ENCODE measurements around the gene IL1RN. TPM values are rescaled to one million over a fixed set of nuclear protein-coding genes. Genes with fewer than 3 reads are reported as not detected.

The IL1RN gene
- total RNA-seq, 4 donors from 2014 or later: 0.51 to 0.91 TPM; not detected in 2

DNA sequence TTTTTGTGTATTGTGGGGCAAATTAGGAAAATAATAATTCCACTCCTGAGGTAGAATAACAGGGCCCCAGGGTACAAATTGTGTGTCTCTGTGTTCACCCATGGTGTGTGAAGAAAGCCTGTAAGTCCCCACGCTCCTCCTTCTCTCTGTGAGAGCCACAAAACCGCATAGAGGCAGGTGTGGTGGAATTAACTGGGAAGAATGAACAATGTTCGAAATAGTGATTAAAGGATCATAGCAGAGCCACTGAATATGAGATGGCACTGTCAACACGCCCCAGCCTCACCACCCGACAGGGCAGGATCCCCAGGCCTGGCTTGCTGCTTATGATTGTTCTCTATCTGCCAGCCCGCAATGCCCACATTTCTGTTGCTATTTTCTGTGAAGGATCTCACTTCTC, 14.1 kb downstream of the IL1RN start:
- DNase-seq (no peak), ATAC-seq (no peak)
- in situ Hi-C loops (cut with MboI; ENCODE audit: low sequenced_read_pairs in 4 of 4) (no loop called here), intact Hi-C loops (cut with DNase I; ENCODE audit: low total_unique reads) (no loop called here)
- H3K4me1 ChIP-seq: no peaks in the 10 kb centered on the region
- peaks cover 0 to 3% (median 0%) of the 10 kb centered on the region in 3 donors for H3K9me3 ChIP-seq
- no peak for TF ChIP-seq POLR2A (IDR thresholded peaks at IDR 0.05)
- no peak for TF ChIP-seq CTCF (IDR thresholded peaks at IDR 0.05 in 4 of 5, conservative IDR thresholded peaks at IDR 0.05 in 1 of 5)
- no peak overlapping the region for H3K27ac ChIP-seq
- no peaks in the 10 kb centered on the region for H3K27me3 ChIP-seq
- no peak overlapping the region for H3K4me3 ChIP-seq
- H3K36me3 ChIP-seq: no peaks in the 10 kb centered on the region

GRCh38 chr2:113142290-113142689, 14.9 kb downstream of the IL1RN start:
- in situ Hi-C loops (cut with MboI; ENCODE audit: low sequenced_read_pairs in 4 of 4) (no loop called here), intact Hi-C loops (cut with DNase I; ENCODE audit: low total_unique reads) (no loop called here)
- H3K9me3 ChIP-seq: peaks cover 0 to 3% (median 0%) of the 10 kb centered on the region in 3 donors
- H3K27me3 ChIP-seq: no peaks in the 10 kb centered on the region
- H3K36me3 ChIP-seq: no peaks in the 10 kb centered on the region
- no peak overlapping the region for H3K4me3 ChIP-seq
- no peak overlapping the region for H3K27ac ChIP-seq
- TF ChIP-seq CTCF (IDR thresholded peaks at IDR 0.05 in 4 of 5, conservative IDR thresholded peaks at IDR 0.05 in 1 of 5): no peak
- no peak for TF ChIP-seq POLR2A (IDR thresholded peaks at IDR 0.05)
- DNase-seq (no peak), ATAC-seq (no peak)
- no peaks in the 10 kb centered on the region for H3K4me1 ChIP-seq

GRCh38 chr2:113144259-113144658, 16.9 kb downstream of the IL1RN start:
- TF ChIP-seq POLR2A (IDR thresholded peaks at IDR 0.05) (no peak), CTCF (IDR thresholded peaks at IDR 0.05 in 4 of 5, conservative IDR thresholded peaks at IDR 0.05 in 1 of 5) (no peak)
- no peak for ATAC-seq
- no peak overlapping the region for H3K4me3 ChIP-seq
- no peaks in the 10 kb centered on the region for H3K36me3 ChIP-seq
- in situ Hi-C loops (cut with MboI; ENCODE audit: low sequenced_read_pairs in 4 of 4) (no loop called here), intact Hi-C loops (cut with DNase I; ENCODE audit: low total_unique reads) (no loop called here)
- peaks cover 0 to 3% (median 0%) of the 10 kb centered on the region in 3 donors for H3K9me3 ChIP-seq
- H3K27me3 ChIP-seq: no peaks in the 10 kb centered on the region
- H3K4me1 ChIP-seq: no peaks in the 10 kb centered on the region
- no peak overlapping the region for H3K27ac ChIP-seq
- DNase-seq: no peak

GRCh38 chr2:113148606-113149552, 21.5 kb downstream of the IL1RN start:
- Histone ChIP-seq H3K27me3 (no peaks in the 10 kb centered on the region), H3K36me3 (no peaks in the 10 kb centered on the region), H3K4me3 (no peak overlapping the region), H3K4me1 (no peaks in the 10 kb centered on the region), H3K27ac (no peak overlapping the region), H3K9me3 (peaks cover 0 to 3% (median 0%) of the 10 kb centered on the region in 3 donors)
- intact Hi-C loops (cut with DNase I; ENCODE audit: low total_unique reads): no loop called here
- ATAC-seq (no peak), DNase-seq (no peak)
- in situ Hi-C loops (cut with MboI; ENCODE audit: low sequenced_read_pairs in 4 of 4): no loop called here
- TF ChIP-seq CTCF (IDR thresholded peaks at IDR 0.05 in 4 of 5, conservative IDR thresholded peaks at IDR 0.05 in 1 of 5) (no peak), POLR2A (IDR thresholded peaks at IDR 0.05) (no peak)
